ENCODE measurements around the gene ZC3H15.

The ZC3H15 gene

GRCh38 chr2:186544255-186544675 is 58.2 kb downstream of the ZC3H15 start:
- no peak overlapping the region for H3K4me3 ChIP-seq (replicated peaks; ENCODE audit: low read depth, low read length)
- no peaks in the 10 kb centered on the region for H3K27me3 ChIP-seq (replicated peaks; ENCODE audit: control insufficient read depth, insufficient read depth, low read length)
- H3K36me3 ChIP-seq (ENCODE audit: control insufficient read depth, insufficient read depth, low read length) = no peaks in the 10 kb centered on the region
- no peak for TF ChIP-seq CTCF (IDR thresholded peaks at IDR 0.05; ENCODE audit: insufficient read depth, low read length, poor library complexity, severe bottlenecking)
- no peak for DNase-seq (ENCODE audit: extremely low read depth, insufficient read length)

- TF ChIP-seq CTCF (IDR thresholded peaks at IDR 0.05; ENCODE audit: insufficient read depth, low read length, poor library complexity, severe bottlenecking) = no peak
- DNase-seq (ENCODE audit: extremely low read depth, insufficient read length) = no peak
- H3K36me3 ChIP-seq (ENCODE audit: control insufficient read depth, insufficient read depth, low read length) = no peaks in the 10 kb centered on the region
- H3K4me3 ChIP-seq (replicated peaks; ENCODE audit: low read depth, low read length) = no peak overlapping the region
- no peaks in the 10 kb centered on the region for H3K27me3 ChIP-seq (replicated peaks; ENCODE audit: control insufficient read depth, insufficient read depth, low read length)
Observed at GRCh38 chr2:186546846-186547245, 60.8 kb downstream of the ZC3H15 start.

GRCh38 chr2:186551323-186552050 is 65.4 kb downstream of the ZC3H15 start:
- H3K27me3 ChIP-seq (replicated peaks; ENCODE audit: control insufficient read depth, insufficient read depth, low read length) = no peaks in the 10 kb centered on the region
- no peak for TF ChIP-seq CTCF (IDR thresholded peaks at IDR 0.05; ENCODE audit: insufficient read depth, low read length, poor library complexity, severe bottlenecking)
- DNase-seq (ENCODE audit: extremely low read depth, insufficient read length) = no peak
- no peaks in the 10 kb centered on the region for H3K36me3 ChIP-seq (ENCODE audit: control insufficient read depth, insufficient read depth, low read length)
- H3K4me3 ChIP-seq (replicated peaks; ENCODE audit: low read depth, low read length) = no peak overlapping the region

- TF ChIP-seq CTCF (IDR thresholded peaks at IDR 0.05; ENCODE audit: insufficient read depth, low read length, poor library complexity, severe bottlenecking) = no peak
- Histone ChIP-seq H3K27me3 (replicated peaks; ENCODE audit: control insufficient read depth, insufficient read depth, low read length) (no peaks in the 10 kb centered on the region), H3K4me3 (replicated peaks; ENCODE audit: low read depth, low read length) (no peak overlapping the region), H3K36me3 (ENCODE audit: control insufficient read depth, insufficient read depth, low read length) (no peaks in the 10 kb centered on the region)
- DNase-seq (ENCODE audit: extremely low read depth, insufficient read length) = no peak
Observed at GRCh38 chr2:186554429-186554828, 68.4 kb downstream of the ZC3H15 start.

- Histone ChIP-seq H3K4me3 (replicated peaks; ENCODE audit: low read depth, low read length) (no peak overlapping the region), H3K27me3 (replicated peaks; ENCODE audit: control insufficient read depth, insufficient read depth, low read length) (no peaks in the 10 kb centered on the region), H3K36me3 (ENCODE audit: control insufficient read depth, insufficient read depth, low read length) (no peaks in the 10 kb centered on the region)
- no peak for TF ChIP-seq CTCF (IDR thresholded peaks at IDR 0.05; ENCODE audit: insufficient read depth, low read length, poor library complexity, severe bottlenecking)
- no peak for DNase-seq (ENCODE audit: extremely low read depth, insufficient read length)
Observed at GRCh38 chr2:186554850-186555671, 69.0 kb downstream of the ZC3H15 start.

Measured in GM06990 (cell line).